ENCODE measurements around the gene IGFALS.

IGFALS gene

DNA sequence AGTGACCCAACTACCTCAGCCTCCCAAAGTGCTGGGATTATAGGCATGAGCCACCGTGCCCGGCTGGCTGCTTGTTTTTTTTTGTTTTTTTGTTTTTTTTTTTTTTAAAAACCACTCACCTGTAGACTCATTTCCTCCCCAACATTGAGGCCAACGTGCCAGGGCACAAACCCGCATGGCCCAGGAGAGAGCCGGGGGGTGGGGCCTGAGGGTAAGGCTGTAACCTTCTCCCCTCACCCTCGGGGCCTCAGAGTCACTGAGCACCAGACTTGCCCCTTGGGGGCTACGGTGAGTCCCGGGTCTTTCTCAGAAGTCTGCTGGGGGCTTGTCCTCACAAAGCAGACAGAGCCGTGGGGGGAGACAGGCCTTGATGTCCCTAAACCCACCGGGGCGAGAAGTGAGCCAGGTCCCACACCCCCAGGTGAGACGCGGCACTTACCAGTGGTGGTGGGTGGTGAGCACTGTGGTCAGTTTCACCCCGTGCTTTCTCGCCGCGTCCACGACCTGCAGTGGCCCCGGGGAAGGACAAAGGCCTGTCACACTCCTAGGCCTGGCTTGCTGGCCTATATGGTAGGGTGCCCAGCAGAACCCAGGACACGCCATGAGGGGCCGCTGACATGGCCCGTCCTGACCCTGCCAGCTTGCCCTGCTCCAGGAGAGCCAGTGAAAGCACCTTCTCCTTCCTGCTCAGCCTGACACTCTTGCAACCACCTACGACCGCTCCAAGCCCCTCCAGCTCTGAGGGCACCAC, 28.5 kb upstream of the IGFALS start:
- Histone ChIP-seq H3K9ac (ENCODE audit: low read depth, low read length) (no peak overlapping the region), H3K27ac (ENCODE audit: low read length) (no peak overlapping the region), H3K9me3 (ENCODE audit: insufficient read depth, low read length, severe bottlenecking) (no peaks in the 10 kb centered on the region), H2AFZ (ENCODE audit: low read depth, low read length) (no peak overlapping the region), H3K4me1 (ENCODE audit: insufficient read depth, low read length) (peaks cover 23% of the 10 kb centered on the region), H3K27me3 (ENCODE audit: insufficient read depth, low read length, poor library complexity) (no peaks in the 10 kb centered on the region), H3K4me2 (ENCODE audit: insufficient read depth, low read length) (no peak overlapping the region), H4K20me1 (ENCODE audit: insufficient read depth, low read length) (peaks cover 22% of the 10 kb centered on the region), H3K4me3 (ENCODE audit: low read depth in 1 of 2, low read length in 2 of 2) (no peak overlapping the region), H3K79me2 (ENCODE audit: insufficient read depth, low read length) (peaks cover 33% of the 10 kb centered on the region), H3K36me3 (ENCODE audit: insufficient read depth, low read length) (peaks cover 55% of the 10 kb centered on the region)
- DNase-seq = no peak
- TF ChIP-seq, protein P1, sequence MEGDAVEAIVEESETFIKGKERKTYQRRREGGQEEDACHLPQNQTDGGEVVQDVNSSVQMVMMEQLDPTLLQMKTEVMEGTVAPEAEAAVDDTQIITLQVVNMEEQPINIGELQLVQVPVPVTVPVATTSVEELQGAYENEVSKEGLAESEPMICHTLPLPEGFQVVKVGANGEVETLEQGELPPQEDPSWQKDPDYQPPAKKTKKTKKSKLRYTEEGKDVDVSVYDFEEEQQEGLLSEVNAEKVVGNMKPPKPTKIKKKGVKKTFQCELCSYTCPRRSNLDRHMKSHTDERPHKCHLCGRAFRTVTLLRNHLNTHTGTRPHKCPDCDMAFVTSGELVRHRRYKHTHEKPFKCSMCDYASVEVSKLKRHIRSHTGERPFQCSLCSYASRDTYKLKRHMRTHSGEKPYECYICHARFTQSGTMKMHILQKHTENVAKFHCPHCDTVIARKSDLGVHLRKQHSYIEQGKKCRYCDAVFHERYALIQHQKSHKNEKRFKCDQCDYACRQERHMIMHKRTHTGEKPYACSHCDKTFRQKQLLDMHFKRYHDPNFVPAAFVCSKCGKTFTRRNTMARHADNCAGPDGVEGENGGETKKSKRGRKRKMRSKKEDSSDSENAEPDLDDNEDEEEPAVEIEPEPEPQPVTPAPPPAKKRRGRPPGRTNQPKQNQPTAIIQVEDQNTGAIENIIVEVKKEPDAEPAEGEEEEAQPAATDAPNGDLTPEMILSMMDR (IDR thresholded peaks at IDR 0.05; ENCODE audit: borderline replicate concordance, extremely low read depth, low read length, poor library complexity, severe bottlenecking) = no peak
- TF ChIP-seq EZH2 (IDR thresholded peaks at IDR 0.05; ENCODE audit: borderline replicate concordance, low read depth, low read length, severe bottlenecking) = no peak
- ATAC-seq (ENCODE audit: insufficient read depth, low read depth) = no peak

DNA sequence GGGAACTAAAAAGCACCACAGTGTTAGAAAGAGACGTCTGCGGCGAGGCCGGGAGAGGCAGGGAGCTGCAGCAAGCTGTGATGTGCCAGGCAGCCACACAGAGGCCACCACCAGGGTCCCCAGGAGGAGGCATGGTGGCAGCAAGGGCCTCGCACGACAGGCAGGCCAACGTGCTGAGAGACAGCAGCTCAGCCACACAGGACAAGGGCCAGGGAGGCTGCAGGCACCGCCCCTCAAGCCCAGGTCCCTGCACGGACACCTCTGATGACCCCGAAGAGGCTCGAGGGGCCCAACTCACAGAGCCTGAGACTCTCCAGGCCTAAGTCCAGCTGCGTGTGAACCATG, 27.4 kb upstream of the IGFALS start:
- DNase-seq (no peak), ATAC-seq (ENCODE audit: insufficient read depth, low read depth) (no peak)
- H3K79me2 ChIP-seq (ENCODE audit: insufficient read depth, low read length) = peaks cover 29% of the 10 kb centered on the region
- H3K9ac ChIP-seq (ENCODE audit: low read depth, low read length) = no peak overlapping the region
- H3K4me2 ChIP-seq (ENCODE audit: insufficient read depth, low read length) = no peak overlapping the region
- no peak overlapping the region for H3K27ac ChIP-seq (ENCODE audit: low read length)
- no peak overlapping the region for H3K4me3 ChIP-seq (ENCODE audit: low read depth in 1 of 2, low read length in 2 of 2)
- H3K36me3 ChIP-seq (ENCODE audit: insufficient read depth, low read length) = peaks cover 64% of the 10 kb centered on the region
- peaks cover 21% of the 10 kb centered on the region for H4K20me1 ChIP-seq (ENCODE audit: insufficient read depth, low read length)
- TF ChIP-seq, protein P1 (IDR thresholded peaks at IDR 0.05; ENCODE audit: borderline replicate concordance, extremely low read depth, low read length, poor library complexity, severe bottlenecking) = no peak
- TF ChIP-seq EZH2 (IDR thresholded peaks at IDR 0.05; ENCODE audit: borderline replicate concordance, low read depth, low read length, severe bottlenecking) = no peak
- H2AFZ ChIP-seq (ENCODE audit: low read depth, low read length) = no peak overlapping the region
- H3K27me3 ChIP-seq (ENCODE audit: insufficient read depth, low read length, poor library complexity) = no peaks in the 10 kb centered on the region
- H3K4me1 ChIP-seq (ENCODE audit: insufficient read depth, low read length) = peaks cover 22% of the 10 kb centered on the region
- no peaks in the 10 kb centered on the region for H3K9me3 ChIP-seq (ENCODE audit: insufficient read depth, low read length, severe bottlenecking)

DNA sequence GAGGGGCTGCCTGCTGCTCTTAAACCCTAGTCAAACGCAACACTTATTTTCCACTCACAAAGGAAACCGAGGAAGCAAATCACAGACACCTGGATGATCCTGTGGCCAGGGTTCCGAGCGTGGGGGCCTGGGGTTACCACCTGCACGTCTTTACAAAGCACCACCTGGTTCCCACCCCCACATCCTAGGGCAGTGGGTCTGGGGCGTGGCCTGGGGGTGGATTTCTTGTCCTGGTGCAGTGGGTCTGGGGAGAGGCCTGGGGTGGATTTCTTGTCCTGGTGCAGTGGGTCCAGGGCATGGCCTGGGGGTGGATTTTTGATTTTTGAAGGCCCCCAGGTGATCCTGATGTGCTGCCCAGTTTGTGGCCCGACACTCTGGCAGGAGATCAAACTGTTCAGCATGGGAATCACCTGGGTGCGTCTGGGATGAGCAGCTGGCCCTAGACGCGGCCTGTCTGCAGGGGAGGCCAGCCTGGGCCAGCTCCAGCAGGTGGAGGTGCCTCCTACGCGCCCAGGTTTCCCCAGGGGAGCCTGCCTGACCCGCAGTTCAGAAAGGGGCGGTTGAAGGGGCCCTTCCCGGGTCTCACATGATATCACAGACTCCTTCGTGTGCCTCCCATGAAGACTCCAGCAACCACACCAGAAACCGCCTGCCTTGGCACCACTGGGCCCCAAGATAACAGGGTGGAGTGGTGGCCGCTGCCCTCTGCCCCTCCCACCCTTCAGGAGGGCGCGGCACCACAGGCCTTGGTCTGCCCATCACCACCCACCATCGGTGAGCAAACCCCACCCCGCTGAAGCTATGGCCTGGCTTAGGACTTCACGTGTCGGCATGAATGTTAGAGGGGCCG, 26.8 kb upstream of the IGFALS start:
- no peak overlapping the region for H2AFZ ChIP-seq (ENCODE audit: low read depth, low read length)
- peaks cover 67% of the 10 kb centered on the region for H3K36me3 ChIP-seq (ENCODE audit: insufficient read depth, low read length)
- peaks cover 23% of the 10 kb centered on the region for H3K79me2 ChIP-seq (ENCODE audit: insufficient read depth, low read length)

More for the DNA sequence above, 26.8 kb upstream of the IGFALS start:
- Histone ChIP-seq H3K4me3 (ENCODE audit: low read depth in 1 of 2, low read length in 2 of 2) (no peak overlapping the region), H3K9me3 (ENCODE audit: insufficient read depth, low read length, severe bottlenecking) (no peaks in the 10 kb centered on the region), H3K27ac (ENCODE audit: low read length) (no peak overlapping the region), H4K20me1 (ENCODE audit: insufficient read depth, low read length) (peaks cover 15% of the 10 kb centered on the region), H3K4me1 (ENCODE audit: insufficient read depth, low read length) (peaks cover 16% of the 10 kb centered on the region), H3K4me2 (ENCODE audit: insufficient read depth, low read length) (no peak overlapping the region), H3K27me3 (ENCODE audit: insufficient read depth, low read length, poor library complexity) (no peaks in the 10 kb centered on the region), H3K9ac (ENCODE audit: low read depth, low read length) (no peak overlapping the region)
- TF ChIP-seq EZH2 (IDR thresholded peaks at IDR 0.05; ENCODE audit: borderline replicate concordance, low read depth, low read length, severe bottlenecking) = no peak
- TF ChIP-seq, protein P1 (IDR thresholded peaks at IDR 0.05; ENCODE audit: borderline replicate concordance, extremely low read depth, low read length, poor library complexity, severe bottlenecking) = no peak
- no peak for ATAC-seq (ENCODE audit: insufficient read depth, low read depth)
- no peak for DNase-seq
